Activated CD4-positive, alpha-beta T cell treated with anti-CD3 and anti-CD28 coated beads, Interleukin-2, amount 10 ng/mL, durations not matched to agents 24 days and 14 days (primary cell): ENCODE data around the gene NINJ2. TPM values are rescaled to one million over a fixed set of nuclear protein-coding genes. Genes with fewer than 3 reads are reported as not detected.
A peak's percentile ranks its signal among the peaks of the same experiment; 100 is the strongest.

Experiments used
- DNase-seq: peaks from one replicate; pipeline ENCODE4 v3.0.0; 2022
- H3K27ac Mint-ChIP-seq: one replicate; pipeline ENCODE4 v1.8.0; 2022; ENCODE audit warnings: mild to moderate bottlenecking, mixed read lengths
- H3K27me3 Mint-ChIP-seq: one replicate; pipeline ENCODE4 v1.8.0; 2022; ENCODE audit warnings: mixed read lengths
- H3K36me3 Mint-ChIP-seq: one replicate; pipeline ENCODE4 v1.8.0; 2022; ENCODE audit warnings: low read depth, mild to moderate bottlenecking, mixed read lengths
- H3K4me1 Mint-ChIP-seq: one replicate; pipeline ENCODE4 v1.8.0; 2021; ENCODE audit warnings: mixed read lengths
- H3K4me3 Mint-ChIP-seq: one replicate; pipeline ENCODE4 v1.8.0; 2022; ENCODE audit warnings: mild to moderate bottlenecking, moderate library complexity, mixed read lengths
- H3K9me3 Mint-ChIP-seq: one replicate; pipeline ENCODE4 v1.8.0; 2021; ENCODE audit warnings: mixed read lengths
- intact Hi-C: fragments of 100-400 bp; cut with micrococcal nuclease; formaldehyde crosslinking; loops from one replicate; pipeline ENCODE4 v1.15.1; 2023
- total RNA-seq: library from RNA; stranded (reverse); gene quantifications from 2 replicates; pipeline ENCODE4 v1.2.3, GENCODE V29; 2022

Gene NINJ2
- total RNA-seq, 1 donor from 2014 or later, result 4.8 TPM

- Mint-ChIP-seq H3K27ac (peak overlapping the region; percentile 86), H3K4me3 (peak overlapping the region; percentile 55)
- intact Hi-C loops, result loop anchor here (1.0 to 10.0 kb wide), 7 partner anchors 54 to 518 kb away; no protein-coding TSS in a partner anchor
Measured at GRCh38 chr12:576615-577110, 86.6 kb downstream of the NINJ2 start.

GRCh38 chr12:575948-576614 lies 87.2 kb downstream of the NINJ2 start:
- Mint-ChIP-seq H3K36me3 (peaks cover 8% of the 10 kb centered on the region), H3K9me3 (no peaks in the 10 kb centered on the region), H3K4me3 (peak overlapping the region; percentile 55), H3K27ac (peak overlapping the region; percentile 86), H3K4me1 (peaks cover 32% of the 10 kb centered on the region), H3K27me3 (no peaks in the 10 kb centered on the region)
- peak; percentile 97 for DNase-seq
- intact Hi-C loops, result loop anchor here (1.0 to 10.0 kb wide), 7 partner anchors 55 to 519 kb away; no protein-coding TSS in a partner anchor

More at GRCh38 chr12:576615-577110, 86.6 kb downstream of the NINJ2 start:
- H3K4me1 Mint-ChIP-seq, result peaks cover 32% of the 10 kb centered on the region
- no peak for DNase-seq
- H3K9me3 Mint-ChIP-seq, result no peaks in the 10 kb centered on the region
- peaks cover 8% of the 10 kb centered on the region for H3K36me3 Mint-ChIP-seq
- no peaks in the 10 kb centered on the region for H3K27me3 Mint-ChIP-seq

GRCh38 chr12:575129-575502 lies 88.1 kb downstream of the NINJ2 start:
- no peaks in the 10 kb centered on the region for H3K9me3 Mint-ChIP-seq
- intact Hi-C loops, result loop anchor here (10.0 kb wide), 1 partner anchor 520 kb away; no protein-coding TSS in a partner anchor
- peaks cover 8% of the 10 kb centered on the region for H3K36me3 Mint-ChIP-seq
- H3K4me3 Mint-ChIP-seq, result no peak overlapping the region
- no peak for DNase-seq
- H3K27me3 Mint-ChIP-seq, result no peaks in the 10 kb centered on the region
- H3K27ac Mint-ChIP-seq, result peak overlapping the region; percentile 86
- H3K4me1 Mint-ChIP-seq, result peaks cover 32% of the 10 kb centered on the region

DNA sequence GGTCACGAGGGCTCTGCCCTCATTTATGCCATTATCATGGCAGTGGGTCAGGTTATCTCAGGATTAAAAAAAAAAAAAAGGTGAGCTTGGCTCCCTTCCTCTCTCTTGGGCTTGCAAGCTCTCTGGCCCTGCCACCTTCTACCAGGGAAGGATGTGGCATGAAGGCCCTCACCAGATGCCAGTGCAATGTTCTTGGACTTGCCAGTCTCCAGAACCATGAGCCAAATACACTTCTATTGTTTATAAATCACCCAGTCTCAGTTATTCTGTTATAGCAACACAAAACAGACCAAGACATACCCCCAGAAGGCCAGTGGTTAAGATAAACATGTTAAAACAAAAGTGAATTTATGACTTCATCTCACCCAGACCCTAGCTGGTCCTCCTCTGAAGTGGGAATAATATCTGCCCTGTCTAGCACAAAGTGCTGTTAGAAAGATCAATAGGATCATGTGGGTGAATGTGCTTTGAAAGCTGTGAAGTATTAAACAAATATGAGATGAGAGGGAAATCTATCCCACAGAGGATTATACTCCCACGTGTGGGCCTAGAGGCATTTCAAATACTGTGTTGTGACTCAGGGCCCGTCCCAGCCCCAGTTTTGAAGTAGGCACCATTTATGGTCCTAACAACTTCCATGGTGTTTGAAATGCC lies 88.6 kb downstream of the NINJ2 start:
- no peaks in the 10 kb centered on the region for H3K9me3 Mint-ChIP-seq
- no peak for DNase-seq
- peaks cover 36% of the 10 kb centered on the region for H3K4me1 Mint-ChIP-seq
- H3K36me3 Mint-ChIP-seq, result peaks cover 8% of the 10 kb centered on the region
- H3K27ac Mint-ChIP-seq, result peak overlapping the region; percentile 86
- intact Hi-C loops, result loop anchor here (10.0 kb wide), 1 partner anchor 520 kb away; no protein-coding TSS in a partner anchor
- H3K4me3 Mint-ChIP-seq, result no peak overlapping the region
- no peaks in the 10 kb centered on the region for H3K27me3 Mint-ChIP-seq

GRCh38 chr12:573232-573631 lies 90.0 kb downstream of the NINJ2 start:
- H3K4me1 Mint-ChIP-seq, result peaks cover 43% of the 10 kb centered on the region
- H3K27ac Mint-ChIP-seq, result peak overlapping the region; percentile 36
- intact Hi-C loops, result loop anchor here (10.0 kb wide), 1 partner anchor 522 kb away; no protein-coding TSS in a partner anchor
- H3K9me3 Mint-ChIP-seq, result no peaks in the 10 kb centered on the region
- no peaks in the 10 kb centered on the region for H3K27me3 Mint-ChIP-seq
- peaks cover 8% of the 10 kb centered on the region for H3K36me3 Mint-ChIP-seq
- H3K4me3 Mint-ChIP-seq, result no peak overlapping the region
- no peak for DNase-seq

DNA sequence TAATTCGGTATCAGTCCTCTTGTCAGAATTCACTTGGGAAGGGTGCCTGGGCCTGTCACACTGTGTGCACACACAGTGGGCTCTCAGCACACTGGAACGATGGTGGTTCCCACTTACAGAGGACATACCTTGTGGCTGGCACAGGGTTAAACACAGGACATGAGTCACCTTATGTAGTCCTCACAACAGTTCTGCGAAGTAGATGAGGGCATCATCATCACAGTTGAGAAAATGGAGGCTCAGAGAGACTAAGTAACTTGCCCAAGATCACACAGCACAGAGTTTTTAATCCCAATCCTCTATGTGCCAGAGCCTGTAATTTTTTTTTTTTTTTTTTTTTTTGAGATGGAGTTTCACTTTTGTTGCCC lies 90.7 kb downstream of the NINJ2 start:
- Mint-ChIP-seq H3K9me3 (no peaks in the 10 kb centered on the region), H3K27ac (peak overlapping the region; percentile 54), H3K27me3 (no peaks in the 10 kb centered on the region), H3K4me1 (peaks cover 45% of the 10 kb centered on the region), H3K36me3 (peaks cover 8% of the 10 kb centered on the region), H3K4me3 (no peak overlapping the region)
- DNase-seq, result peak; percentile 68
- intact Hi-C loops, result loop anchor here (10.0 kb wide), 1 partner anchor 522 kb away; no protein-coding TSS in a partner anchor

DNA sequence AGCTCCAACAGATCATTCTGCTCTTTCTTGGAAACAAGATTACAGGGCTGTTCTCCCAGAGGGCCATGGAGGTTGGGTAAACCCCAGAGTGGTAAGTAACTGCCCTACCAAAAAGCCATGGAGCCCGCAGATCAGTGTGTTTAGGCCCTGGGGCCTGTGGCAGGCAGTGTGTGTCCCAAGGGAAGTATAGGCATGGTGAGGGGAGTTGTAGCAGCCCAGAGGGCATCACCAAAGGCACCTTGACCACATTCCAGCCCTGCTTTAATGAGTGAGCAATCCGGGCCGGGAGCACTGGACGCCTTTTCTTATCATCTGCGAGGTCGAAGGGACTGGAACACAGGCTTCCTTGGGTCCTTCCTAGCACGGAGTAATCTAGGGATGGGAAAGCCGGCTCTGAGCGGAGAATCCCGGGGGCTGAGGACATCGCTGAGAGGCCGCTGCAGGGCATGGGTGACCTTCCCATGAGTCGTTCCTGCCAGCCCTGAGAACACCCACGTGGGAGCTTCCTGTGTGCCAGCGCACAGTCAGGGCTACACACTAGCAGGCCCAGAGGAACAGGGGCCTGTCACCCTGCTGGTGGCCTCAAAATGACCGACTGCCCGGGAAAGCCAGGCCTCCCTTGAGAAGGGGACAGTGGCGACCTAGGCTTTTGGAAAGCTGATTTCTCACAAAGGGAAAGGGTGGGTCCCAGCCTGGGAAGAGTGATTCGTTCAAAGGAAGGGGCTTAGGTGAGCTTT lies 91.3 kb downstream of the NINJ2 start:
- intact Hi-C loops, result loop anchor here (10.0 kb wide), 1 partner anchor 523 kb away; no protein-coding TSS in a partner anchor
- Mint-ChIP-seq H3K9me3 (no peaks in the 10 kb centered on the region), H3K4me1 (peaks cover 49% of the 10 kb centered on the region), H3K27me3 (no peaks in the 10 kb centered on the region), H3K36me3 (peaks cover 8% of the 10 kb centered on the region), H3K27ac (peak overlapping the region; percentile 54), H3K4me3 (peak overlapping the region; percentile 13)
- DNase-seq, result no peak

DNA sequence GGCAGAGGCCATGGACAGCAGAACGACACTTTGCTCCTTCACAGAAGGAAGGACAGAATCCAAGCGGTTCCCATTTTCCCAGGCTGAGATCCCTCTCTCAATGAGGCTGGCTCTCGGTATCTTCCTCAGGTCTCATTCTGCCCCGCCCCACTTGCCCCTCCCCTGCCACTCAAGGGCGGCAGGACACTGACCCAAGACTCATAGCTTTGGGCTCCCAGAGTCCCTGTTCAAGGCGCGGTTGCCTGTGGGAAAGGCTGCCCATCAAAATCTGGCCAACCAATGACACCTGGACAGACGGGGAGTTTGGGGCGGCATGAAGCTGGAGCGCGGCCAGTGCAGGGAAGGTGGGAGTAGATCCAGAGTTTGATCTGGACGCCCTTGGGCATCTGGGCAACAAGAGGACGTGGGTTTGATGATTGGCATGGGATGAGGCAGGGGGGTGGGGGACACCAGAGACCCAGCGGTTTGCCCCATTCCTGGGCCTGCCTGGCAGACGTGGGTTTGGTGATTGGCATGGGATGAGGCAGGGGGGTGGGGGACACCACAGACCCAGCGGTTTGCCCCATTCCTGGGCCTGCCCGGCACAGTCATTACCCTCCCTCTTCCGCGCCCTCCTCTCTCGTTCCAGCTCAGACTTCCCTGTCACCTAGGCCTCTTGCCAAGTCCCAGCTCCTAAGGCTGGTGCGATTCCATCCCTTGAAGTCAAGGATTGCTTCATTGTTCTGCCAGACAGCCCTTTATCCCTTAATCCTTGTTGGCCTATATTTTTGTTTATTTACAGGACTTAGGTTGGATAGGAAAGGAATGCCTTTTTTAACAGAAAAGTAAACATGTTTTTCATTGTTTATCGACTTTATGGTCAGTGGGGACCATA lies 92.1 kb downstream of the NINJ2 start:
- Mint-ChIP-seq H3K4me3 (peak overlapping the region; percentile 13), H3K4me1 (peaks cover 46% of the 10 kb centered on the region), H3K9me3 (no peaks in the 10 kb centered on the region), H3K27ac (peak overlapping the region; percentile 20), H3K36me3 (peaks cover 8% of the 10 kb centered on the region), H3K27me3 (no peaks in the 10 kb centered on the region)
- intact Hi-C loops, result loop anchor here (10.0 kb wide), 1 partner anchor 524 kb away; no protein-coding TSS in a partner anchor
- no peak for DNase-seq

GRCh38 chr12:570435-570920 lies 92.8 kb downstream of the NINJ2 start:
- intact Hi-C loops, result loop anchor here (10.0 kb wide), 1 partner anchor 524 kb away; no protein-coding TSS in a partner anchor
- peaks cover 48% of the 10 kb centered on the region for H3K4me1 Mint-ChIP-seq
- H3K4me3 Mint-ChIP-seq, result no peak overlapping the region
- H3K27ac Mint-ChIP-seq, result no peak overlapping the region
- H3K9me3 Mint-ChIP-seq, result no peaks in the 10 kb centered on the region
- H3K27me3 Mint-ChIP-seq, result no peaks in the 10 kb centered on the region
- H3K36me3 Mint-ChIP-seq, result peaks cover 9% of the 10 kb centered on the region
- DNase-seq, result no peak

GRCh38 chr12:569803-570434 lies 93.3 kb downstream of the NINJ2 start:
- H3K27me3 Mint-ChIP-seq, result no peaks in the 10 kb centered on the region
- intact Hi-C loops, result loop anchor here (1.0 to 10.0 kb wide), 3 partner anchors 244 to 525 kb away; partner anchors contain the start of gene RAD52
- H3K9me3 Mint-ChIP-seq, result no peaks in the 10 kb centered on the region
- DNase-seq, result peak; percentile 96
- peak overlapping the region; percentile 88 for H3K27ac Mint-ChIP-seq
- H3K4me3 Mint-ChIP-seq, result peak overlapping the region; percentile 86
- peaks cover 48% of the 10 kb centered on the region for H3K4me1 Mint-ChIP-seq
- peaks cover 9% of the 10 kb centered on the region for H3K36me3 Mint-ChIP-seq

GRCh38 chr12:569091-569676 lies 94.1 kb downstream of the NINJ2 start:
- Mint-ChIP-seq H3K27me3 (no peaks in the 10 kb centered on the region), H3K27ac (no peak overlapping the region), H3K9me3 (no peaks in the 10 kb centered on the region), H3K4me1 (peaks cover 49% of the 10 kb centered on the region), H3K4me3 (peak overlapping the region; percentile 86), H3K36me3 (peaks cover 9% of the 10 kb centered on the region)
- no peak for DNase-seq
- intact Hi-C loops, result loop anchor here (1.0 to 2.0 kb wide), 2 partner anchors 245 to 380 kb away; partner anchors contain the start of gene RAD52

GRCh38 chr12:568486-568885 lies 94.8 kb downstream of the NINJ2 start:
- Mint-ChIP-seq H3K4me1 (peaks cover 54% of the 10 kb centered on the region), H3K4me3 (no peak overlapping the region), H3K27me3 (no peaks in the 10 kb centered on the region), H3K9me3 (no peaks in the 10 kb centered on the region), H3K27ac (no peak overlapping the region), H3K36me3 (peaks cover 8% of the 10 kb centered on the region)
- DNase-seq, result no peak
- intact Hi-C loops, result loop anchor here (2.0 kb wide), 1 partner anchor 380 kb away; the partner anchor contains the start of gene RAD52
